NCI-H1048 (cell line): ENCODE measurements around the gene ADCY2.

ENCODE experiments used
- DNase-seq: peaks from one replicate; lab custom pipeline; 2025; lab: John Stamatoyannopoulos, UW

Gene ADCY2

DNA sequence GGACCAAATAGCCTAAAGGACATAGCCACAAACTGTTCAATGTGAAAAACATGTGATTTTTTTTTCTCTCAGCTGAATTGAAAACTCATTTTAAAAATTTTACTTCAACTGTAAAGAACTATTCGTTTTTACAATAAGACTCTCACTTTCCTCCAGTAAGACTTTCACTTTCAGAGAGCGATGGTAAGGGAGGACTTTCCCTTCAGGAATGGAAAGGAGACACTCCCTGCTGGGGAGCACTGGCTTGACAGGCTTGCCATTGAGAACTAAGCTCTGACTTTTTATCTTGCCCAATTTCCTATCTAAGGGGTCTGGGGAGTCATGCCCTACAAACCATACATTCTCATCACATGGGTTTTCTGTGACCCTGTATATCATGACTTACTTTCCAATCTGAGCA lies 268.3 kb downstream of the ADCY2 start:
- DNase-seq = no peak

DNA sequence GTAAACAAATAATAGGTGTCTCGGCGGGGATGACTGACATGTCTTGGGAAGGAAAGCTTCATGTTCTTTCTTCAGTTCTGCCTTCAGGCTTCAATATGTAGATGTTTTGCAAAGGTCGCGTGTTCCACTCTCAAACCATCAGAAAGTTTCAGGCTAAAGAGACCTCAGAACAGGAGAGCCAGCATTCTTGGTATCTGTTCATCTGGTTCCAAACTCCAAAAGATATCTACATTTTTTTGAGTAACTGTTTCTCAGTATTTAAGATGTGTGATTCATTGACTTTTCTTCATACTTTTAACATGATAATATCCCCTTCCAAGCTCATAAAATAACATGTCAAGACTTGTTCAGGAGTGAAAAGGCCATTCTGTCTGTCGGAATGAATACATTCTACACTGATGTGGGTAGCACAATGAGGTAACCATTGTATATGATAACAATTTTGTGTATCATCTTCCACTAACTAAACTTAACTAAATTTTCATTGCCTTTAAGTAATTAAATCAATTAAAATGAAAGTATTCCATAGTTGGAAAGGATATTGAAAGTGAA lies 271.4 kb downstream of the ADCY2 start:
- DNase-seq = no peak

DNA sequence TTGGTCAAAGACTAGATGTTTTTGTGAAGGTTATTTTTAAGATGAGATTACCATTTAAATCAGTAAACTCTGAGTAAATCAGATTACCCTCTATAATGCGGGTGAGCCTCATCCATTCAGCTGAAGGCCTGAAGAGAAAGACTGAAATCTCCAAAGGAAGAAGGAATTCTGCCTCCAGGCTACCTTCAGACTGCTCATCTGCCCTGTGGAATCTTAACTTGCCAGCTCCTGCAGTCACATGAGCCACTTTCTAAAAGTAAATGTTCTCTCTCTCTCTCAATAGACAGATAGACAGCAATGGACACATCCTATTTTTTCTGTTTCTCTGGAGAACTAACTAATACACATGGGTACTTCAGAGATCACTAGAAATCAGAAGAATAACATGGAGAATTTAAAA lies 272.2 kb downstream of the ADCY2 start:
- DNase-seq = no peak

DNA sequence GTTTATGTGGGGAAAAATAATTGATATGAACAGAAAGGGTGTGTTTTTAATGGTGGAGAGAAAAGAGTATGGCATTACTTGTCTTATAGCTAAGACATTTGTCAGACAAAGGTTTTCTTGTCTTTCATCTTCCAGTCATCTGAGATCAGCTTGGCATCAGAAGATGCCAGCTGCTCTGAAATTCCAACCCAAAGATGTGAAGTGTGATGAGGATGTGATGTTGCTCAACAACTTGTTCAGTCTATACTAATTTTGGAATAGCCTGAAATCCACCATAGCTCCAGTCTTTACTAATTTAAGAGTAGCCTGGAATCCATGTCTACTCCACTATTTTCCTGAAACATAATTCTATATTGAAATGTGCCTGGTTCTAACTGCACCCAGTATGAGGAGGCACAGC lies 272.7 kb downstream of the ADCY2 start:
- no peak for DNase-seq

DNA sequence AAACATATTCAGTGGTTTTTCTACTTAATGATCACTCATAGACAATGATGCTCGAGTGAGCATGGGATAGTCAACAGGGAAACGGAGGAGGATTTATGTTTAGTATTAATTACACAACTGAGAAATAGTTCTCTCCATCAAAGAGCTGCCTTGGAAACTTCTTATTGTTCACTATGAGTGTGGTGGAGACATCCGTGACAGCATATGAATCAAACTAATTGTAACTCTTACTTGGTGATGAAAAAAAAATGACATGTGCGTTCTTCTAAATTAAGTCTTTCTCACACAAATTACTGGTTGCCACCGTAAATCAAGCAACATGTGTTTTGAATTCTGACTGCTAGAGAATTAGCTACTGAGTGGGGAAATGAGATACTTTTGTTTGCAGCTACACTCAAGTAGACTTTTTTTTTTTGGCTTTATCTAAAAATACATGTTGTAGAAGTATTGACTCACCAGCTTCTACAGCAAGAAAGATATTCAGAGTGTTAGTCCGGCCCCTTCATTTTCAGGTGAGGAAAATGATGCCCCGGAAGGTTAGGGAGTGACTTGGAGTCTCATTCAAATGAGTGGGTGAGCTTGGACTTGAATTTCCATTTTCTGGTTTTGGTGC lies 275.5 kb downstream of the ADCY2 start:
- no peak for DNase-seq

DNA sequence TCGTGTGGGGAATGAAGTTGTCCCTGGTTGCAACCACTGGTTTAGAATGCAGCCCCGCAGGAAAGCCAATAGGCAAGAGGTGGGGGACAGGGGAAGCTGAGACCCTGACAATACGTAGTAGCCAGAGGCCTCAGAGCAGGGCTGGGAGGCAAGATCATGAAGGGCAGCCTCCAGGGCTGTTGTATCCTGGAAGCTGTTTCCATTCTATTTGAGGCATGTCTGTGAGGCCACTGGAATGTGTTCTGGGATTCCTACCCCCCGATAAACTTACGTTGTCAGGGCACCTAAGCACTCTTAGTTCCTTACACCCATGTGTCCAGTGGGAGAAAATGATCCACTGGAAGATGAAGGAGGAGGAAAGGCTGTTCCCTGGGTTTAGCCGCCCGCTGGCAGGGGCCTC lies 277.7 kb downstream of the ADCY2 start:
- DNase-seq = no peak

DNA sequence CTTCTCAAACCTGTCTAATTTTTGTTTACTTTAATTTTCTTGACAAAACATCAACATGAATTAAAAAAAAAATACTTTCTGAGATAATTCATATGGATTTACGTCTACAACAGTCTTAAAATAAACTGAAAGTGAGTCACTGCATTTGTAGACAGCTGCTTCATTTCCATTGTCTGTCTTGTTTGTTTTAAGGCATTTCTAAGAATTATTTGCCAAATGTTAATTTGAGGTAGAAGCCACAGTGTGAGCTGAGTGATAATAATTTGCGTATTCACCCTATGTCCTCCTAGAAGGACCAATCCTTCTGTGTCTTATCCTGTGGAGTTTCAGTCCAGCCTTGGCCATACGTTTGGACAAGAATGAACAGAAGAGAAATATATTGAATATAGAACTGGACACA lies 280.5 kb downstream of the ADCY2 start:
- DNase-seq = no peak

DNA sequence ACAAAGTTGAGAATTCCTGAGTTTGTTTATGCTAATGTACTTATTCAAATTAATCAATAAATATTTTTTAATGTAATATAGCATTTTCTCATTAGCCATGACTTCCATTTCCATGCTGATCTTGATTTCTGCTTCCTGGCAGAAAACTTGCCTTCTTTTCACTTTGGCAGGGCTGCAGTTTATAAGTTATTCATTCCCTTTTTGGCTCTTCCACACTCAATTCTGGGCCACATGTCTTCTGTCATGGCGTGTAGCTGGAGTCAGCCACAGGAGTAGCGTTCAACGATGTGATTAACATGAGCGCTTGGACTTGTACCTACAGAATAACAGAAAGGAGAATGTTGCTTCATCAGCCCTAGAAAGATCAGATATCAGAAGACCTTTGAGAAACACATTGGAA lies 282.1 kb downstream of the ADCY2 start:
- no peak for DNase-seq

DNA sequence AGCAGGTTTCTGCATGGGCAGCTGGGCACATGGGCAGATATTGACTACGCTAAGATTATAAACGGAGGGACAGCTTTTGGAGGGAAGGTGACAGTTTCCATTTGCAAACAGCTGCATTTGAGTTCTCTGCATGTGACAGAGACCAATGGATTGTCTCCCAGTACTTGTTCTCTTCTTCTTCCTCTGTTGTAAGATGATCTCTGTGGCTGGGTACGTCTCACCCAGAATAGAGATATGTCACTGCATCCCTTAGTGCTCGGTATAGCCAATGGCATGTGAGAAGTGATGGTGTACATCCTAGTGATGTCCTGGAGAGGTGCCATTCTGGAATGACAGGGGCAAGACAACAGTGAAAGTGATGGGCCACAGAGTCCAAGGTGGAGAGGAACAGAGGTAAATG lies 283.7 kb downstream of the ADCY2 start:
- DNase-seq = no peak

DNA sequence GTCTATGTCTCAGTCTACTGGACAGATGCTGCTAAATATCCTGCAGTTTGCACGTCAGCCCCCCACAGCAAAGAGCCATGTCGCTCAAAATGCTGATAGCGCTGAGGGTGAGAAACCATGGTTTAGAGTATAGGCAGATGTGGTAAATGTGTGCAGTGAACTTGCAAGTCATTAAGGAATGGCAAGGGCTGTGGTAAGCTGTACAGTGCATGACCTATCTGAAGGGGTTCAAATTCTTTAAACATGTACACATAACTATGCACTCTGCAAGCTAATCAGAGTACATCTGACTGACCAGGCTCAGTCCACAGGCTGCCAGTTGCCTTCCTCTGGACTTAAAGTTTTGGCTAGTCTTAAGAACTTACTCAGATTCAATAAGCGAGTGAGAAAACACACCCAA lies 284.3 kb downstream of the ADCY2 start:
- no peak for DNase-seq

DNA sequence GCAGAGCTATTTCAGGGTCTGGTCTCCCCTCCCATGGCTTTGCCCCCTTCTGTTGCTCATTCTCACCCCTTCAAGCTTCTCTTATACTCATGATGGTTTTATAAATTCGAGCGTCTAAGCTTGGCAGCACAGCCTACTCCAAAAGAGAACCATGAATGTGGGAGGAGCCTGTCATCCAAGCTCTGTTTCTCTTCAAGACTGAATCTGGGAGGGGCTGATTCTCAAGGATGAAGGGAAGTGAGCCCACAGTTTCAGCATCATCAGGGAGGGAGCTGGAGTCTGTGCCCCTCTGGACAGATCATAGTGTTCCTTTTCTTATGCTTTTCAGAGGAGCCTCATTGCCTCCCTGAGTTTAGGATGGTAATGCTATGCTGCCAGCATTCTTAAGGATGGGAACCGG lies 286.4 kb downstream of the ADCY2 start:
- DNase-seq = no peak

DNA sequence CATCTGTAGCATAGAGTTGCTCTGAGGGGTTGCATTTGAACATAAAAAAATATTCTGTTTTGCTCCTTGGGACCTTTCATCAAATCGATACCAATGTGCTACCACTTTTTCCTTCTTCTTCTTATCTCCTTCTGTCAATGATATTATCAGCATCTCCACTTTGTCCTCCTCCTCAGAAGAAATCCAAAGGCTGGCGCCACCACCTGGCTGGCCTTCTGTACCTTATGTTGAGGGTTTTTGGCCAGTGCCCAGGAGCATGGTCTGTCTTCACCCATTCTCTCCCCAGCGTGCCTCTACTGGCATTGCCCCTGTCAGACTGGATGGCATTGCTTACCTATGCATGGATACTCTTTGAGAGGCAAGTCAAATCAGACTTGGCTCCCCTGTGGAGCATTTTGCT lies 287.8 kb downstream of the ADCY2 start:
- no peak for DNase-seq

DNA sequence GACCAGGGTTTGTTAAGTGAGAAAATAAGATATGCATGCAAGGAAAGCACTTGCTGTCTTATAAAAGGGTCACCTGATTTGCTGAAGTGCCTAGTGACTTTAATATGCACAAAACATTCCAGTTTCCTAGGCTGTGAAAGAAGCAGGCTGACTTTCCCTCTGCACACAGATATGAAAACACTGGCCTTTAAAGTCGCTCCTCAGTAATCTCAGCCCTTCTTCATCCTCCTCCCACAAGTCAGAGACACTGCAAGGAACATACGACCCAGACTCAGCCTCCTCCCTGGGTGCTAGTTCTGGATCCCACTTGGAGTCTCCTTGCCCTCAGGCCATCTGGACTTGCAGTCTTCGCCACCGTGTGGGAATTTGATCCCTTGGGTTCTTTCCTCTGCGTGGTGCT lies 288.9 kb downstream of the ADCY2 start:
- no peak for DNase-seq

DNA sequence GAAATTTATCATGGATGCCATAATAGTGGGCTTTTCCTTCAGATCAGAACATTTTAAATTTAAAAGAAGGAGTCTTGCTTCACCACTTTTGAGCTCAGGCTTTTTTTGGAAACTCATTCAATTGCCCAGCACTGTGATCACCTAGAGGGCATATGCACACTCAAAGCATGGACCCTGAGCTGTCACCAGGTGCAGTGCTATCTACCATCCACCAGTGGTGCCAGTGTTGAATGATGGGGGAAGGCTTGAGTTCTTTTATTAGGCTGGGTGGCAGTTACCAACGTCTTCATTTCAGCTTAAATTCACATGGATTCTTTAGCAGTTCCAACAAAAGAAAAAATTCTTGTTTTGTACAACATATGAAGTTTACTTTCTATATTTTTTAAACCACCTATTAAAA lies 290.9 kb downstream of the ADCY2 start:
- DNase-seq = no peak

DNA sequence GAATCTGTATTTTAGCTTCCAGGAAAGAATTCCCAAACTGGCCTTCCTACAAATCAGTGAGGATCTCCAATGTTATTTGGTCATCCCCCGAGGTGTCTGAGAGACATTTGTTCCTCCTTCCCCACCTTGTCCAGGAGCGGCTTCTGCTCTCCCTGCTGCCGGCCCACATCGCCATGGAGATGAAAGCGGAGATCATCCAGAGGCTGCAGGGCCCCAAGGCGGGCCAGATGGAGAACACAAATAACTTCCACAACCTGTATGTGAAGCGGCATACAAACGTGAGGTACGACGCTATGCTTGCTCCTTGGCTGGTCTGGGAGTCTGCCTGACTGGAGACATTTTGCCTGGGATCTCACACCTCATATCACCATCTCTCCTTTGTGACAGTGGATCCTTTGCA lies 294.6 kb downstream of the ADCY2 start:
- no peak for DNase-seq

DNA sequence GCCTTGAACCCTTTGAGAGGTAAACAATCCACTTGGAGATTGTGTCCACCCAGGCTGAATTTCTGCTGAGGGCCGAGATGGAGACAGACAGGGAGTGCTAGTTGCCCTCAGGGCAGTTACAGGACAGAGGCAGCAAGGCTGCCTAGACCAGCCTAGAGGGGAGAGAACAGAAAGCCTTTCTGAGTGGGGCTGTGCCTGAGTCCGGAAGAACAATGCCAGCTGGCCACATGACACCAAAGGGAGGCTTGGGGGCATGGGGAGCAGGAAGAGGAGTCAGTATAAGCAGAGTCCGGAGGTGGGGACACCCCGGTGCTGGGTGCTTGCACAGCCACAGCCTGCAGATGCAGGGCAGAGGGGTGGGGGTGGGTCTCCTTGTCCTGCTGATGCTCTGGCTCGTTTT lies 309.3 kb downstream of the ADCY2 start:
- DNase-seq = no peak

DNA sequence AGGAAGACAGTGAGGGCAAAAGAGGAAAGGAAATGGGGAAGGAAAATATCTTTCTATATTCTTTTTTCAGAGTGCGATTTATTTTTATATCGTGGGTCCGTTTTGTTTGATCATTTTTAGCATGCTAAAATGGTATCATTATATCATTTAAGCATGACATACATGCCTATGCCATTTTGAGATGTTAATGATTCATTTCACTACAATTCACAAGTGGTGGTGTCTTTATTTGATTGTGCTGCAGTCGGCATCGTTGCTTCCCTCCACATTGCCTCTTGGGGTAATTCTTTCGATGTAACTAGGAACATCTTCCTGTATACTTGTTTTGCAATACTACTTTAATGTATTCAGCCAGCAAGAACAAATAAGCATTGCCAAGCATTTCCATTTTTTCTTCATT lies 309.8 kb downstream of the ADCY2 start:
- no peak for DNase-seq

DNA sequence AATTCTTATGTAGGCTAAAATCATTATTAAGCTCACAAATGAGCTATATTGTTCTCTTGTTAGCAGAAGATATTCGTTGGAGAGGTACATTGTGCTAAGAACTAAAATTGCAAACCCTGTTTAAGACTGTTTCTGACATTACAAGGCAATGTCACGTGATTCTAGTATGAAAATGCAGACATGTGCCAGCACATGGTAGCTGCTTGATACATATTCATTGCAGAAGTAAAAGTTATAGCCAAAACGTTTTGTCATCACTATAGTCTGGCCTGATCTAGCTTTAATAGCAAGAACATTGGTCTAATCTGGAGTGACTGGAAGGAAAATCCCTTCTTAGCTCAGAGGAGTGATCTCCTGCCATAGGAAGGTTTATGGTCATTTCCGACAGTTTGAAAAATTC lies 310.3 kb downstream of the ADCY2 start:
- DNase-seq = no peak

DNA sequence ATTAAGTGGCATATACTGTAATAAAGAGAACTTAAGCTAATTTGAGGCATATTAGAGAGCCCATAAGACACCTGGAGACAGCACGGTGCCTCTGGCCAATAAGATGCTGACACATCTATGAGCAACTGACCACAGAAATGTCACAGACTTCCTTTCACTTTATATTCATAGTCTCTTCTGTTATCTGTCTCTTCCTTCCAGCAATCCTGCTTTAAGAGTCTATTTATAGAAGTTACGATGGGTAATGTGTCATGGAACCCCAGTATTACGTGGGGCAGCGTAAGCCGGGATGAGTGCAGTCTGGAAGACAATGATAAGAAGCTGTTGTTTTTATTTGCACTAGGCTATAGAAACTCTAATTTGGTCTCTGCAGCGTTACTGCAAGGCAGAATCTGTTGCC lies 318.2 kb downstream of the ADCY2 start:
- DNase-seq = no peak

DNA sequence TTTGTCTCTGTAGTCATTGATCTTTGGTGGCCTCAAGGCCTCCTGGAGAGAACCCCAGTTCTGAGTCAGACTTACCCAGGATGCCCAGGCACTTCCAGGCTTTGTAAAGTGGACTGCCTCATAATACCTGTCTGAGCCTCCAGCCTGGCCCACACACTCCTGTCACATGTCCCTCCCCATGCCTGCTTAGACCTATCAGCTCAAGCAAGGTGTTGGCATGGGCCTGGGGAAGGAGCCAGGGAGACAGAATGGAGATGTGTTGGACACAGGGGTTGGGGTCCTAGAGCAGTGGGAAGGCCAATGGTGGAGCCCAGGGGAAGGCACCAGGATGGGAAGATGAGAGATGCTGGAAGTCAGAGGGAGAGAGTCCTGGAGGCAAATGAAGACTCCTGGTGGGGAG lies 318.8 kb downstream of the ADCY2 start:
- DNase-seq = no peak

DNA sequence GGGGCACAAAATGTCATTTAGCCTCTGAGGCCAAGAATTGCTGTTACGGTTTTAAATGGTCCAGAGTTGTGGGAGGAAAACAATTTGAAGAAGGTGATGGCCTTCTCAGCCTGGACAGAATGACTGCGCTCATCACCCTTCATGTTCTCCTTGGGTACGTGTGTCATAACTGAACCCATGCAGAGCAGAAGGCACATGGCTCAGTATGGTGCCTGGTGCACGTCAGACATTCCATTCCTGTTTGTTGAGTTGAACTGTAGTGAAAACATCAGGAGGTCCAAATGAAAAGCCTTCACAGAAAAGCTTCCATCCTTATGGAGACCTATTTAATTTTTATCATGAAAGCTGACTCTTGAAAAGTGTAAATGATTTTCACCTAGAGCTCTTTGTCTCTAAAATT lies 321.8 kb downstream of the ADCY2 start:
- no peak for DNase-seq

DNA sequence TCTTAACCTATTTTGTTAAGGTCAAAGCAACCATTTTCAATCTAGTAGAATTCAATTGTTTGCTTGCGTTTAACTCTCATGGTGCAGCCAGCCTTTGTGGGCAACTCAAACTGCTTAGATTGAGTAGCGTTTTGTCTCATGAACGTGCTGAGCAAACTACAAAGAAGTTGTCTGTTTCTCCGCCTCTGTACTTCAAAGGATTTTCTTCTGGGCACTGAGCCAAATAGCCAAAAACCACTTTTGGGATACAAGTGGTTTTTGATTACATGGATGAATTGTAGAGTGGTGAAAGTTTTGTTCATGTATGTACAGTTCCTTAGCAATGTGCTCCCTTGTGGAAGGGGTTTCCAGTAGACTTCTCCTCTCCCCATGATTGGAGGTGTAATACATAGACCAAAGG lies 332.1 kb downstream of the ADCY2 start:
- no peak for DNase-seq

DNA sequence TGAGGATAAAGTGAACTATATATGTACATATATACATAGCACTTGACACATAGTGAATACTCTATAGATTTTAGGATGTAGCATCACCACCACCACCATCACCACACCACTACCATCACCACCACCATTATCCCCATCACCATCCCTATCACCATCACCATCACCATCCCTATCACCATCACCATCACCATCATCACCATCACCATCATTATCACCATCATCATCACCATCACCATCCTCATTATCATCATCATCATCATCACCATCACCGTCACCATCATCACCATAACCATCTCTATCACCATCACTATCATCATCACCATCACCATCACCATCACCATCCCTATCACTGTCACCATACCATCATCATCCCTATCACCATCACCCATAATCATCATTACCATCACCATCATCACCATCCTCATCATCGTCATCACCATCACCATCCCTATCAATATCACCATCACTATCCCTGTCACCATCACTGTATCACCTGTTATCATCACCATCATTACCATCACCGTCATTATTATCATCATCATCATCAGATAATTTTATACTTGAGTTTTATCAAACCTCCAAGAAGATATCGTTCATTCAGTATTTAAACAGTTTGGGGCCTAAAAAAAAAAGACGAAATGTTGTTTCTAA lies 345.6 kb downstream of the ADCY2 start:
- DNase-seq = no peak

DNA sequence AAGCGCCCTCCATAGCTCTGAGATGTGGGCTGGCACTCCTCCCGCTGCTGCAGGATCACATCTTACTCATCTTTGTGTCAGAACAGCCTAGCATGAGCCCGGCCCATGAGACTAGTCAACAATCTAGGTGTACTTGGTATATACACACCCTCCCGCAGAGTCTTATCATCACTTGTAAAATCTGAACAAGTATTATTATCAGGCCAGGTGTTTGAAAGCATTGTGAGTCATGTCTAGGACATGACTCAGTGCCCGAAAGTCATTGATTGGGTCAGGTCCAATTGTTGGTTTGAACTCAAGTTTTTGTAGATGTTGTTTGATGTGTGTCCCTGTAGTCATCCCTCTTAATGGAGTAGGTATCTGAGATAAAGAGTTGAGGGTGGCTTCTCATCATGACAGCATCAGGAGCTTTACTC lies 346.3 kb downstream of the ADCY2 start:
- no peak for DNase-seq
